Measurements from ENCODE around the gene LYST. TPM values are rescaled to one million over a fixed set of nuclear protein-coding genes. Genes with fewer than 3 reads are reported as not detected.

The LYST gene
- total RNA-seq, 2 experiments from 2014 or later: 90.8 to 92.1 TPM

DNA sequence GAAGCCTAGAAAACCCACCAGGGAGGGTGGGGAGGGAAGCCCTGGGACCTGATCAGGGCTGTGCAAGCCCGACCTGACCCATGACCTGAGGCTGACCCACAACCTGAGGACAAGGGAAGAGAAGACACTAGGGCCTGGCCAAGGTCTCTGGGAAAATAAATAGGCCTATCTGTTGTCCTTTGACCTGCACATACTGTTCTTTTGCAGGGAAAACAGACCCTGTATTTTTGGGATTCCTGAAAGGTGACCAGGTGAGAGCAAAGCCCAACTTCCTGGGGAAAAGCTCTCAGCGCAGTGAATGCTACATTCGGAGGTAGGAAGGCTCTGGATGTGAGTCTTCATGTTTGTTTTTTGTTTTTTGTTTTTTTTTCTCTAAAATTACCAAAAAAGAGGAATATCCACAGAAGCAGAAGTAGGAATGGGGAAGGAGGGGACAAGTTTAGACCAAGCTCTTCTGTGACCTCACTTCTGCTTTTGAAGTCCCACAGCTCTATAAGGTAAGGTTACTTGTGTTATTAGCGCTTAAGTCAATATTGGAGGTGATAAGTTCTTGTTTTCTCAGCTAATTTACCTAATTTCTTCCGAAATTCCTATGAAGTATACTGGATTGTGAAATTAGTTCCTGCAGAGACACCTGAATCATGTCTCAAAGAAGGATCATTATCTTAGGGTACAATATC is 26.2 kb upstream of the LYST start:
- POLR2A ChIA-PET: interaction anchor here (1.5 kb wide), 1 partner anchor 25 kb away, joined by 4 read pairs; no protein-coding TSS in a partner anchor
- CTCF ChIA-PET: interaction anchor here (0.6 to 3.1 kb wide), 2 partner anchors 79 to 627 kb away, joined by 3 to 10 read pairs; no protein-coding TSS in a partner anchor

- ChIA-PET POLR2A (no interaction called here), CTCF (interaction anchor here (3.1 kb wide), 1 partner anchor 80 kb away, joined by 10 read pairs; no protein-coding TSS in a partner anchor)
These were observed 25.5 kb upstream of the LYST start for GRCh38 chr1:235892202-235892601.

- ChIA-PET CTCF (interaction anchor here (0.6 to 2.0 kb wide), 3 partner anchors 9 to 84 kb away, joined by 3 to 9 read pairs (median 4); no protein-coding TSS in a partner anchor), POLR2A (interaction anchor here (0.6 to 4.4 kb wide), 5 partner anchors 12 to 1512 kb away, joined by 4 to 22 read pairs (median 7); partner anchors contain the start of gene LYST)
These were observed 21.5 kb upstream of the LYST start for GRCh38 chr1:235888119-235888643.

DNA sequence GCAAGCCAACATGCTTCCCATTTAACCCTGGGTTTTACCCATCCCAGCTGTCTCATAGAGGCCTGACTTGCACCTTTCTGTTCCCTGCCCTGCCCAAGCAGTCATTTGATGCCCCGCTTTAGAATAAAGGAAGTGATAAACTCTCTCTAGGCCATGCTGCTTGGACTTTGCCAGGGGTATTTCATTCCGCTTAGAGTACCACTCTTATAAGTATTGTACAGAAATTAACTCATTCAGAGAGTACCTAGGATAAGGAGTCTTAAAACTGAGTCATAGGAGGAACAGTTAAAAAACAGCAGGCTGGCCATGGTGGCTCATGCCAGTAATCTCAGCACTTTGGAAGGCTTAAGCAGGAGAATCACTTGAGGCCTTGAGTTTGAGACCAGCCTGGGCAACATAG is 21.0 kb upstream of the LYST start:
- ChIA-PET CTCF (interaction anchor here (0.6 to 2.0 kb wide), 3 partner anchors 8 to 85 kb away, joined by 3 to 9 read pairs (median 4); no protein-coding TSS in a partner anchor), POLR2A (interaction anchor here (0.8 to 4.4 kb wide), 4 partner anchors 11 to 84 kb away, joined by 4 to 22 read pairs (median 7); partner anchors contain the start of gene LYST)

GRCh38 chr1:235885655-235886262 is 19.1 kb upstream of the LYST start:
- POLR2A ChIA-PET: interaction anchor here (1.3 to 4.4 kb wide), 2 partner anchors 20 to 23 kb away, joined by 3 to 22 read pairs; partner anchors contain the start of gene LYST

GRCh38 chr1:235883261-235883927 is 16.7 kb upstream of the LYST start:
- POLR2A ChIA-PET: interaction anchor here (0.7 to 1.1 kb wide), 2 partner anchors 27 to 32 kb away, joined by 3 to 4 read pairs; no protein-coding TSS in a partner anchor
- CTCF ChIA-PET: interaction anchor here (0.7 to 1.9 kb wide), 4 partner anchors 20 to 88 kb away, joined by 3 to 8 read pairs (median 3); no protein-coding TSS in a partner anchor

More at GRCh38 chr1:235885655-235886262, 19.1 kb upstream of the LYST start:
- CTCF ChIA-PET: interaction anchor here (0.8 to 0.9 kb wide), 2 partner anchors 9 to 26 kb away, joined by 3 read pairs; no protein-coding TSS in a partner anchor

DNA sequence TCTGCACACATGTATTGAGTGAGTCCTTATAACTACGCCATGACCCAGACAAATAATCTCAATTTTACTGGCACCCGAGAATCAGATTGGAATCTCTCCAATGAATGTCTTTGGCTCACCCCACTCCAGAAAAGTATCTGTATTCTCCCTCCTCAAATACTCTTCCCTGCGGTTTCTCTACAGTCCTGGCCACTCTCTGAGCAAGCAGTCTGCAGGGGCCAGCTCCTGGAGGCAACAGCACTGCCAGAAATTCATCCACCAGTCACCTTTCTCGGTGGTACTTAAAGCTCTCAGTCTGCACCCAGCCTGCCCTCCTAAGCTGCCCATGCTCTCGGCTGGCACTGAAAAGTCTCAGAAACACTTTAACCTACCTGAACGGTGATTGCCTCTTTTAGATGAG is 16.1 kb upstream of the LYST start:
- ChIA-PET CTCF (interaction anchor here (0.6 to 1.9 kb wide), 5 partner anchors 19 to 89 kb away, joined by 3 to 8 read pairs (median 3); no protein-coding TSS in a partner anchor), POLR2A (interaction anchor here (0.6 to 1.1 kb wide), 2 partner anchors 20 to 26 kb away, joined by 3 to 5 read pairs; no protein-coding TSS in a partner anchor)

DNA sequence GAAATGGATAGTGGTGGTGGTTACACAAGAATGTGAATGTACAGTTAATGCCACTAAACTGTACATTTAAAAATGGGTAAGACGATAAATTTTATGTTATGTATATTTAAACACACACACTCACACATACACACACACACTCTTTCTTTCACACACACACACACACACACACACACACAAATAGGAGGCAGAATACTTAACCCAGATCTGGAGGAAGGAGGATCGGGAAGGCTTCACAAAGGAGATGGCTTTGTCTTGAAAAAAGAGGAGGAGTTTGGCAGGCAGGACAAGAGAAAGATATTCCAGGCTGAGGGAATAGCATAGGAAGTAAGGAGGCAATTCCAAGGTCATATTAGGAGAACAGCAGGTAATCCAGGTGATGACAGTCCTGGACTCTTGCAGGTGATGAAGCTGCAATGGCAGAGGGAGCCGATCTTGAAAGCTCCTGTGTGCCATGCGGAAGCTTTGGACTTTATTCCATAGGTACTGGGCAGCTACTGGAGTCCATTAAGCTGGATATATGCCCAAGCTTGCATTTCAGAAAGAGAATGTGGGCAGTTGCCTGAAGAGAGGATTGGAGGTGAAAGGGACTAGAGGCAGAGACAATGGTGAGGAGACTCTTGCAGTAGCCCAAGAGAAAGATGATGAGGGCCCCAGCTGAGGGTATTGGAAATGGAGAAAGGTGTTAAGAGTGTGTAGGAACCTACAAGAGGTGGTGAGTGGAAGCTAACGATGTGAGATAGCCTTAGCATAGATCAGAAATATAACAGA is 15.4 kb upstream of the LYST start:
- POLR2A ChIA-PET: interaction anchor here (0.6 kb wide), 2 partner anchors 19 to 49 kb away, joined by 4 to 5 read pairs; no protein-coding TSS in a partner anchor
- CTCF ChIA-PET: interaction anchor here (0.6 to 1.9 kb wide), 5 partner anchors 19 to 1300 kb away, joined by 3 to 8 read pairs (median 3); no protein-coding TSS in a partner anchor

DNA sequence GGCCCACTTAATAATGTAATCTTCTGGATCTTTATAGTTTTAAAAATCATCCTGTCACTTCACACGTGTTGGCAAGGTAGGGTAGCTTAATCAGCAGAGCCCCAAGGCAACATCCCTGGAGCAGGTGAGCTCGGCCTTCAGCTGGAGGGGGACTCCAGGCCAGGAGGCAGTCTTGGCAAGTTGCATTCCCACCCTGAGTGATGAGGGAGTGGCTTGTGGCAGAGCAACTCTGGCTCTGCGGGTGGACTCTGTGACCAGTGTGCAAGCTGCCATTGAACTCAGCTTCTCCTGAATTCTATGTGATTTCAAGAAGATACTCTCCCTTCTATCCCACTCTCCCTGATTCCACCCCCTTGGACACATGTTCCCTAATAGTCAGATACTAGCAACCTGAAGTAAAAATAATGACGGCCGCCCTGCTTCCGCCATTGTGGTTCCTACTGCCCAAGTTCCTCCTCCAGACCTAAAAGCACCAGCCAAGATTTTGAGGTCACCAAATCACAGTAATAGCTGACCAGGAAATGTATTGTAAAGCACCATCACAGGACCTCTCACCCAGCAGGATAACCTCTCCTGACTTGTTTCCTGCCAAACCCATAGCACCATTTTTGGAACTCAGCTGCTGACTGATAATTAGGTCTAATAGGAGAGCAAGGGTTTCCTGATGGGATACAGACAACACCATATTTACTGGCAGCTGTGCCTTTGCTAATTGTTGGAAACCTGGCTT is 11.5 kb upstream of the LYST start:
- ChIA-PET POLR2A (interaction anchor here (0.6 kb wide), 1 partner anchor 13 kb away, joined by 3 read pairs; no protein-coding TSS in a partner anchor), CTCF (no interaction called here)

GRCh38 chr1:235876402-235876841 is 9.7 kb upstream of the LYST start:
- POLR2A ChIA-PET: interaction anchor here (0.7 to 1.3 kb wide), 5 partner anchors 8 to 17 kb away, joined by 3 to 4 read pairs (median 4); no protein-coding TSS in a partner anchor
- CTCF ChIA-PET: interaction anchor here (1.0 to 2.8 kb wide), 3 partner anchors 9 to 11 kb away, joined by 3 to 9 read pairs (median 4); no protein-coding TSS in a partner anchor

GRCh38 chr1:235875036-235875597 is 8.4 kb upstream of the LYST start:
- ChIA-PET CTCF (interaction anchor here (2.8 kb wide), 1 partner anchor 12 kb away, joined by 9 read pairs; no protein-coding TSS in a partner anchor), POLR2A (interaction anchor here (0.6 to 1.0 kb wide), 3 partner anchors 10 to 13 kb away, joined by 3 to 7 read pairs (median 4); no protein-coding TSS in a partner anchor)

DNA sequence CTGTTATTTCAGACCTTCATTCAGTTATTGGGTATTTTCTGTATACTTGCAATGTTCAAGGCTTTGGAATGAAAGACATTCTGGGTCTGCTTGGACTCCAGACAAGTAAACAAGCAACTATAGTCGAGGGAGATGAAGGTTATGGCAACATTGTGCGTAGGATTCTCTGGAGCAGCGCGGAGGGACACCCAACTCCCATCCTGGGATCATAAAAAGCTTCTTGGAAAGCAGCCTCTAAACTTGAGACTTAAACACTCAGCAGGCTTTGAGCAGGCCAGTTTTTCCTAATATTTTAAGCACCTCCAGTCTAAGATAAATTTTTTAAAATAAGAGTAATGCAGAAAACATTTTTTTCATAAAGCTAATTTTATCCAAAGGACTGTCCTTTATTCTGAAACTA is 7.6 kb upstream of the LYST start:
- ChIA-PET CTCF (no interaction called here), POLR2A (interaction anchor here (0.7 to 1.0 kb wide), 2 partner anchors 9 to 14 kb away, joined by 4 to 7 read pairs; no protein-coding TSS in a partner anchor)

GRCh38 chr1:235873571-235873970 is 6.9 kb upstream of the LYST start:
- CTCF ChIA-PET: interaction anchor here (1.1 kb wide), 1 partner anchor 99 kb away, joined by 3 read pairs; no protein-coding TSS in a partner anchor
- POLR2A ChIA-PET: no interaction called here

GRCh38 chr1:235873045-235873444 is 6.3 kb upstream of the LYST start:
- CTCF ChIA-PET: interaction anchor here (1.1 kb wide), 1 partner anchor 99 kb away, joined by 3 read pairs; no protein-coding TSS in a partner anchor
- POLR2A ChIA-PET: no interaction called here

DNA sequence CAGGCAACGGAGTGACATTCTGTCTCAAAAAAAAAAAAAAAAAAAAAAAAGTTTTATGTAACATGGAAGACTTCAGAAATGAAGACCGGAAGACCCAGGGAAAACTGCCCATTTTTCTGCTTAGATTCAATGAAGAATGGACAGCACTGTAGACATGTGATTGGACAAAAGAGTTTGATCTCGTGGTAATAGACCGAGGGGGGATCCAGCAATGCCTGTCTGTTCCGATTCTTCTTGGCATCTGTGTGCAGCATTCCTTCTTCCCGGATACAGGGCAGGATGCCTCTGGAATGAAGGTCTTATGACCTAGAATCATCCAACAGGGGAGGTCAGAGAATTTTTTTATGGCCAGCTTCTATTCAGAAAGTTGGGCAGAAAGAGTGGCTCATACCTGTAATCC is 5.6 kb upstream of the LYST start:
- CTCF ChIA-PET: interaction anchor here (0.6 to 0.9 kb wide), 3 partner anchors 13 to 99 kb away, joined by 3 to 6 read pairs (median 3); no protein-coding TSS in a partner anchor
- POLR2A ChIA-PET: no interaction called here

DNA sequence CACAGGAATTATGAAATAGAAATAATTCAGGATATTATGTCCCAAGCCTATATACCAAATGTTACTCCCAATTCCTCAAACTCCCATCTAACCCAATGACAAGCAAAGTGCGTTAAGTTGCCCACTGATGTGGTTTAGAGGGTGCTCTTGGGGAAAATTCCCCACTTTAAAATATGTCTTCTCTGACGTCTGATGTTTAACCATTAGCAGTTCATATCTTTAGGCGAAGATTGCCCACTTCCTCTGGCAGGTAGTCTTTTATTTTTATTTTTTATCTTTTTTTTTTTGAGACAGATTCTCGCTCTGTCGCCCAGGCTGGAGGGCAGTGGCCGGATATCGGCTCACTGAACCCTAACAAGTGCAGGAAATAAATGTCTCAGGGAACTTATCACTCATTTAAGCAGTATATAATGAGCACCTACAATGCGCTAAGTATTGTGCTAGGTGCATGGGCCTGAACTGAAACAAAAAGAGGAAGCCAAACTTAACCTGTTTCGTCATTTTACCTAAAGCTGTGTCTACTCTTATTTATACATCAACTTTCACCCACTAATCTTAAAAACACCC is 1.3 kb upstream of the LYST start:
- POLR2A ChIA-PET: interaction anchor here (0.5 to 3.2 kb wide), 9 partner anchors 8 to 852 kb away, joined by 3 to 31 read pairs (median 4); partner anchors contain the start of gene B3GALNT2
- CTCF ChIA-PET: interaction anchor here (1.7 kb wide), 1 partner anchor 104 kb away, joined by 5 read pairs; no protein-coding TSS in a partner anchor

All from activated CD8-positive, alpha-beta memory T cell treated with anti-CD3 and anti-CD28 coated beads for 36 hours (primary cell).